A549 (cell line): ENCODE results near the gene MAPKAPK5.

Source experiments
- CTCF ChIP-seq: fragments of >200 bp; sonication (Bioruptor Twin); formaldehyde crosslinking; IDR thresholded peaks from 3 replicates; pipeline ENCODE4 v1.5.1; 2016
- FOSL2 ChIP-seq, 2 experiments: fragments of 450-650 bp in 1 of 2; fragments of >200 bp in 1 of 2; sonication (Bioruptor Twin) in 1 of 2; formaldehyde crosslinking; IDR thresholded peaks; 2 replicates each; pipeline versions ENCODE4 v1.5.0 to v1.6.1; 2016 to 2020; ENCODE audit warnings: mild to moderate bottlenecking in 1 of 2, moderate library complexity in 1 of 2
- HDAC2 ChIP-seq: fragments of 200-600 bp; sonication (generic); IDR thresholded peaks from 2 replicates; pipeline ENCODE4 v1.6.1; 2016
- NPAS2 ChIP-seq: fragments of 250-450 bp; sonication (Bioruptor Pico); IDR thresholded peaks from 2 replicates; pipeline ENCODE4 v1.8.0; 2022; ENCODE audit warnings: mild to moderate bottlenecking, moderate library complexity, borderline replicate concordance
- POLR2A ChIP-seq: IDR thresholded peaks from 2 replicates; pipeline ENCODE4 v1.6.1; 2012; ENCODE audit warnings: mild to moderate bottlenecking, low read length
- RAD21 ChIP-seq, 2 experiments: fragments of >200 bp in 1 of 2; sonication (Bioruptor Twin) in 1 of 2; formaldehyde crosslinking in 1 of 2; IDR thresholded peaks in 1 of 2; conservative IDR thresholded peaks in 1 of 2; 2 replicates in 1 of 2; 3 replicates in 1 of 2; pipeline ENCODE4 v1.6.1; 2012 to 2018; ENCODE audit warnings: inconsistent platforms in 1 of 2
- SMC3 ChIP-seq: fragments of >200 bp; sonication (Bioruptor Twin); formaldehyde crosslinking; IDR thresholded peaks from 3 replicates; pipeline ENCODE4 v1.6.1; 2018; ENCODE audit warnings: inconsistent platforms

GRCh38 chr12:111925171-111925570 lies 83.1 kb downstream of the MAPKAPK5 start:
- no peak for TF ChIP-seq FOSL2 (IDR thresholded peaks at IDR 0.05)
- TF ChIP-seq FOSL2 (CRISPR knock-in tag; IDR thresholded peaks at IDR 0.05): no peak
- TF ChIP-seq POLR2A: no peak
- no peak for TF ChIP-seq HDAC2
- TF ChIP-seq RAD21 (conservative IDR thresholded peaks at IDR 0.05 in 1 of 2, IDR thresholded peaks at IDR 0.05 in 1 of 2): no peak
- no peak for TF ChIP-seq SMC3
- TF ChIP-seq CTCF: no peak
- TF ChIP-seq NPAS2 (CRISPR knock-in tag): no peak
